MCF 10A (cell line): ENCODE measurements around the gene PTPN5. TPM values are rescaled to one million over a fixed set of nuclear protein-coding genes. Genes with fewer than 3 reads are reported as not detected.

Experiments used
- BruUV-seq: library from RNA; stranded (reverse); fragments of 400-500 nt; replicated peaks from 2 replicates; lab custom pipeline; 2021; lab: Mats Ljungman, UMichigan
- CTCF ChIA-PET: fragments of 300-600 bp; sonication (Branson Sonifier 250); formaldehyde crosslinking; extraction: SDS; loops from one replicate; lab custom pipeline; 2021; ENCODE audit warnings: antibody characterized with exemption, inconsistent platforms; lab: Yijun Ruan, JAX
- POLR2A ChIA-PET: fragments of 300-600, 350-650 bp; sonication (Branson Sonifier 250); formaldehyde crosslinking; extraction: SDS; loops from one replicate; lab custom pipeline; 2020; ENCODE audit warnings: antibody characterized with exemption, inconsistent platforms; lab: Yijun Ruan, JAX
- DNase-seq: peaks from one replicate; pipeline ENCODE4 v3.0.0-alpha.2; 2018; ENCODE audit not compliant: unreplicated experiment
- H3K27ac Mint-ChIP-seq: one replicate; pipeline ENCODE4 v1.8.0; 2022; ENCODE audit warnings: mild to moderate bottlenecking, low read depth, mixed read lengths; ENCODE audit not compliant: unreplicated experiment
- H3K27me3 Mint-ChIP-seq: one replicate; pipeline ENCODE4 v1.8.0; 2022; ENCODE audit warnings: mixed read lengths; ENCODE audit not compliant: insufficient read depth, unreplicated experiment
- H3K36me3 Mint-ChIP-seq: one replicate; pipeline ENCODE4 v1.8.0; 2022; ENCODE audit warnings: mild to moderate bottlenecking, moderate library complexity, mixed read lengths; ENCODE audit not compliant: insufficient read depth, unreplicated experiment
- H3K4me1 Mint-ChIP-seq: one replicate; pipeline ENCODE4 v1.8.0; 2022; ENCODE audit warnings: mixed read lengths; ENCODE audit not compliant: insufficient read depth, unreplicated experiment
- H3K4me3 Mint-ChIP-seq: one replicate; pipeline ENCODE4 v1.8.0; 2022; ENCODE audit warnings: mild to moderate bottlenecking, moderate library complexity, mixed read lengths; ENCODE audit not compliant: unreplicated experiment
- H3K9me3 Mint-ChIP-seq: one replicate; pipeline ENCODE4 v1.8.0; 2022; ENCODE audit warnings: mixed read lengths; ENCODE audit not compliant: unreplicated experiment
- CTCF ChIP-seq: fragments of 200-600 bp; IDR thresholded peaks from one replicate; pipeline ENCODE4 v1.8.0; 2022; ENCODE audit warnings: antibody characterized with exemption, mild to moderate bottlenecking; ENCODE audit not compliant: unreplicated experiment
- intact Hi-C: fragments of 100-400 bp; cut with micrococcal nuclease; formaldehyde crosslinking; loops from 2 replicates; pipeline ENCODE4 v1.14.1; 2022
- total RNA-seq: library from RNA; stranded (reverse); gene quantifications from 2 replicates; pipeline ENCODE4 v1.2.3, GENCODE V29; 2022

PTPN5 gene
- total RNA-seq, 1 experiment from 2014 or later: not detected

GRCh38 chr11:18731949-18732821 lies 59.4 kb downstream of the PTPN5 start:
- DNase-seq: peak; percentile 46
- intact Hi-C loops: loop anchor here (1.0 to 10.0 kb wide), 4 partner anchors 33 to 617 kb away; partner anchors contain the start of gene SAA2
- no peaks in the 10 kb centered on the region for H3K27me3 Mint-ChIP-seq
- TF ChIP-seq CTCF: peak; percentile 94
- H3K4me1 Mint-ChIP-seq: no peaks in the 10 kb centered on the region
- no peaks in the 10 kb centered on the region for H3K36me3 Mint-ChIP-seq
- ChIA-PET POLR2A (interaction anchor here (0.9 kb wide), 1 partner anchor 192 kb away, joined by 3 read pairs; no protein-coding TSS in a partner anchor), CTCF (interaction anchor here (0.5 to 3.4 kb wide), 52 partner anchors 9 to 719 kb away, joined by 3 to 42 read pairs (median 4); partner anchors contain the start of genes SPTY2D1 and TMEM86A)
- no peaks in the 10 kb centered on the region for H3K9me3 Mint-ChIP-seq
- H3K4me3 Mint-ChIP-seq: no peak overlapping the region
- no peak overlapping the region for H3K27ac Mint-ChIP-seq
- no TSS peak for BruUV-seq

- Mint-ChIP-seq H3K4me3 (no peak overlapping the region), H3K27ac (no peak overlapping the region), H3K4me1 (no peaks in the 10 kb centered on the region), H3K27me3 (no peaks in the 10 kb centered on the region), H3K9me3 (no peaks in the 10 kb centered on the region), H3K36me3 (no peaks in the 10 kb centered on the region)
- no peak for DNase-seq
- ChIA-PET CTCF (interaction anchor here (0.6 to 3.4 kb wide), 50 partner anchors 9 to 854 kb away, joined by 3 to 42 read pairs (median 4); partner anchors contain the start of genes SPTY2D1 and TMEM86A), POLR2A (interaction anchor here (0.9 to 1.3 kb wide), 2 partner anchors 97 to 191 kb away, joined by 3 to 6 read pairs; partner anchors contain the start of gene SPTY2D1)
- TF ChIP-seq CTCF: no peak
- intact Hi-C loops: loop anchor here (10.0 kb wide), 1 partner anchor 487 kb away; the partner anchor contains the start of gene SAA2
- no TSS peak for BruUV-seq
Observed at GRCh38 chr11:18731441-18731840, 60.2 kb downstream of the PTPN5 start.

DNA sequence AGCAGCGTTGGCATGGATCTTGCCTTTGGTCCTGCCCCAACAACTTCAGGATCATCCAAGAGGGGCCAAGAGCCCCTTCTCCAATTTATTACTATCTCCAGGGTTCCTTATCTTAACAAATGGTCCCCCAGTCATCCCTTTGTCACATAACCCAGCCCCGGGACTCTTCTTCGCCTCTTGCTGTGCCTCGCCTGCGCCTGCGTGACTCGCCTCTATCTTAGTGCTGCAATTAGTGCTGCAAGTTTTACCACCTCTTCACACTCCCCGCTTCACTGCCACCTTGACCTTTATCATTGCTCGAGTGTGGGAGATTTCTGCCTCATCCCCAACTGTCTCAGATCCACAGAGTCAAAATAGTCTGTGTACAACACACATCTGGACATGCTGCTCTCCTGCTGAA lies 61.6 kb downstream of the PTPN5 start:
- BruUV-seq: no TSS peak
- DNase-seq: no peak
- H3K4me1 Mint-ChIP-seq: no peaks in the 10 kb centered on the region
- H3K36me3 Mint-ChIP-seq: no peaks in the 10 kb centered on the region
- ChIA-PET CTCF (interaction anchor here (0.5 to 3.4 kb wide), 11 partner anchors 7 to 190 kb away, joined by 3 to 42 read pairs (median 6); partner anchors contain the start of gene UEVLD), POLR2A (no interaction called here)
- no peak overlapping the region for H3K4me3 Mint-ChIP-seq
- H3K27ac Mint-ChIP-seq: no peak overlapping the region
- no peaks in the 10 kb centered on the region for H3K27me3 Mint-ChIP-seq
- no peaks in the 10 kb centered on the region for H3K9me3 Mint-ChIP-seq
- no peak for TF ChIP-seq CTCF
- intact Hi-C loops: loop anchor here (10.0 kb wide), 1 partner anchor 485 kb away; the partner anchor contains the start of gene SAA2

- H3K27ac Mint-ChIP-seq: no peak overlapping the region
- no peak for DNase-seq
- no peak for TF ChIP-seq CTCF
- intact Hi-C loops: no loop called here
- H3K36me3 Mint-ChIP-seq: no peaks in the 10 kb centered on the region
- no peaks in the 10 kb centered on the region for H3K27me3 Mint-ChIP-seq
- no peaks in the 10 kb centered on the region for H3K9me3 Mint-ChIP-seq
- no peak overlapping the region for H3K4me3 Mint-ChIP-seq
- POLR2A ChIA-PET: no interaction called here
- no peaks in the 10 kb centered on the region for H3K4me1 Mint-ChIP-seq
- no TSS peak for BruUV-seq
- CTCF ChIA-PET: interaction anchor here (0.5 to 2.5 kb wide), 8 partner anchors 14 to 189 kb away, joined by 3 to 12 read pairs (median 3); partner anchors contain the start of gene UEVLD
Observed at GRCh38 chr11:18729426-18729825, 62.2 kb downstream of the PTPN5 start.
